Mesothelial cell of epicardium (in vitro differentiated cells): ENCODE data around the gene RAB44. TPM values are rescaled to one million over a fixed set of nuclear protein-coding genes. Genes with fewer than 3 reads are reported as not detected.

Experiments
- DNase-seq, 2 experiments: peaks; one replicate each; pipeline ENCODE4 v3.0.0; 2021; ENCODE audit warnings: low spot score in 2 of 2; ENCODE audit not compliant: unreplicated experiment in 2 of 2
- H3K27ac Mint-ChIP-seq: 2 replicates; pipeline ENCODE4 v1.8.0; 2021; ENCODE audit warnings: mixed read lengths
- H3K27me3 Mint-ChIP-seq: 2 replicates; pipeline ENCODE4 v1.8.0; 2021; ENCODE audit warnings: low read depth, mixed read lengths
- H3K36me3 Mint-ChIP-seq: 2 replicates; pipeline ENCODE4 v1.8.0; 2021; ENCODE audit warnings: mixed read lengths
- H3K4me1 Mint-ChIP-seq: 2 replicates; pipeline ENCODE4 v1.8.0; 2021; ENCODE audit warnings: mixed read lengths
- H3K4me3 Mint-ChIP-seq: 2 replicates; pipeline ENCODE4 v1.8.0; 2021; ENCODE audit warnings: mild to moderate bottlenecking, moderate library complexity, mixed read lengths
- H3K9me3 Mint-ChIP-seq: 2 replicates; pipeline ENCODE4 v1.8.0; 2021; ENCODE audit warnings: mixed read lengths
- total RNA-seq: library from RNA; stranded (reverse); gene quantifications from 3 replicates; pipeline ENCODE4 v1.2.1, GENCODE V29; 2021
- TF ChIP-seq, protein P1 (sequence below): fragments of 200-600 bp; sonication (generic); IDR thresholded peaks from one replicate; pipeline ENCODE4 v1.5.0; 2021; ENCODE audit warnings: antibody characterized with exemption; ENCODE audit not compliant: unreplicated experiment

The RAB44 gene
- total RNA-seq, 1 donor from 2014 or later: 0.07 TPM

DNA sequence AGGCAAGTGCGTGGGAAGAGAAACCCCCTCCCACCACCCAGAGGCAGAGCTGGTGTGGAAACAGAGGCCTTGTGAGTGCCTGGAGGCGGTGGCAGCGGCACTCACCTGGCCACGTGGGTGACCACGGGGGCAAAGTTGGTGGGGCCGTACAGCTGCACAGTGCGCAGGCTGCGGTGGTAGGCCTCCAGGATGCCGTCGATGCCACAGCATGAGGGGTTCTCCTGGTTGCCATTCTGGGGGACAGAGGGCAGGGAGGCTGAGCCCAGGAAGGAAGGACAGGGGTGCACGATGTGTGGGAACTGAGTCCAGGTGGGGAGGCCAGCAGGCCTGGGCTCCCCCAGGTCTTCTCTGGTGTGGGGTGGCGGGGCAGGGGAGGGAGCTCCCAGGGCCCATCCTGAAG is 47.7 kb downstream of the RAB44 start:
- no peak overlapping the region for H3K27ac Mint-ChIP-seq
- H3K27me3 Mint-ChIP-seq: peaks cover 7% of the 10 kb centered on the region
- H3K36me3 Mint-ChIP-seq: no peaks in the 10 kb centered on the region
- peaks cover 7% of the 10 kb centered on the region for H3K4me1 Mint-ChIP-seq
- DNase-seq: no peak
- TF ChIP-seq, protein P1, sequence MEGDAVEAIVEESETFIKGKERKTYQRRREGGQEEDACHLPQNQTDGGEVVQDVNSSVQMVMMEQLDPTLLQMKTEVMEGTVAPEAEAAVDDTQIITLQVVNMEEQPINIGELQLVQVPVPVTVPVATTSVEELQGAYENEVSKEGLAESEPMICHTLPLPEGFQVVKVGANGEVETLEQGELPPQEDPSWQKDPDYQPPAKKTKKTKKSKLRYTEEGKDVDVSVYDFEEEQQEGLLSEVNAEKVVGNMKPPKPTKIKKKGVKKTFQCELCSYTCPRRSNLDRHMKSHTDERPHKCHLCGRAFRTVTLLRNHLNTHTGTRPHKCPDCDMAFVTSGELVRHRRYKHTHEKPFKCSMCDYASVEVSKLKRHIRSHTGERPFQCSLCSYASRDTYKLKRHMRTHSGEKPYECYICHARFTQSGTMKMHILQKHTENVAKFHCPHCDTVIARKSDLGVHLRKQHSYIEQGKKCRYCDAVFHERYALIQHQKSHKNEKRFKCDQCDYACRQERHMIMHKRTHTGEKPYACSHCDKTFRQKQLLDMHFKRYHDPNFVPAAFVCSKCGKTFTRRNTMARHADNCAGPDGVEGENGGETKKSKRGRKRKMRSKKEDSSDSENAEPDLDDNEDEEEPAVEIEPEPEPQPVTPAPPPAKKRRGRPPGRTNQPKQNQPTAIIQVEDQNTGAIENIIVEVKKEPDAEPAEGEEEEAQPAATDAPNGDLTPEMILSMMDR: no peak
- no peak overlapping the region for H3K4me3 Mint-ChIP-seq
- peaks cover 17% of the 10 kb centered on the region for H3K9me3 Mint-ChIP-seq

DNA sequence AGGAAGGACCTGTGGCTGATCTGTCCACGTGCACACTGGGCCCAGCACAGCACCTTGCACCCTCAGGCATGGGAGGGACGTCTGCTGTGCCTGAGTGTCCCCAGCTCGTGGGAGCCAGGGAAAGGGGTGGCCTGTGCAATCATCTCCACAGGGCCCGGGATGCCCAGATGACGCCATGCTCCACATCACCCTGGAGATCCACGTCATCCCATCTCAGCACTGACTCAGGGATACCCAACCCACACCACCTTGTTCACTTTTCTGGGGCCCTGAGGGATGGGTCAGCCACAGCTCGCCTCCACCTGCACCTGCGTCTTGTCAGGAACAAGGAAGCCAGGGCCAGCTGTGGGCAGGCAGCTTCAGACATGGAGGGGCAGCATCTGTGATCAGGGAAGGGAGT is 48.2 kb downstream of the RAB44 start:
- Mint-ChIP-seq H3K36me3 (no peaks in the 10 kb centered on the region), H3K4me1 (peaks cover 7% of the 10 kb centered on the region), H3K27ac (no peak overlapping the region), H3K9me3 (peaks cover 18% of the 10 kb centered on the region), H3K4me3 (no peak overlapping the region), H3K27me3 (peaks cover 7% of the 10 kb centered on the region)
- TF ChIP-seq, protein P1: no peak
- no peak for DNase-seq

DNA sequence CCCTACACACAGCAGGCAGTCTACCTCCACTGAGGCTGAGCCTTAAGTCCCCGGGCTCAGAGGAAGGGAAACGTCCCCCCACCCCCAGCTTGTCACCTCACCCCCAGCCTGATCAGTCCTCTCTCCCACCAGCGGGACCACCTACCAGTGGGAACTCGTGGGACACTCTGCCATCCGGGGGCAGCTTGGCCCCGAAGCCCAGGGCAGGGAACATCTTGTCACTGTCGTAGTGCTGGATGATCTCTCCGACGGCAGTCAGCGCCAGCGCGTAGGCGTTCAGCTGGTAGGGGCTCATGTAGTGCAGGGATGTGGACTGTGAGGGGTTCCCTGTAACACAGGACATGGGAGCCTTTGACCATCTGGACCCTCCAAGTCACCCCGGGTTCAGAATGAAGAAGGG is 48.6 kb downstream of the RAB44 start:
- peaks cover 7% of the 10 kb centered on the region for H3K4me1 Mint-ChIP-seq
- H3K4me3 Mint-ChIP-seq: no peak overlapping the region
- peaks cover 18% of the 10 kb centered on the region for H3K9me3 Mint-ChIP-seq
- TF ChIP-seq, protein P1: no peak
- peaks cover 7% of the 10 kb centered on the region for H3K27me3 Mint-ChIP-seq
- H3K36me3 Mint-ChIP-seq: no peaks in the 10 kb centered on the region
- no peak for DNase-seq
- H3K27ac Mint-ChIP-seq: no peak overlapping the region

DNA sequence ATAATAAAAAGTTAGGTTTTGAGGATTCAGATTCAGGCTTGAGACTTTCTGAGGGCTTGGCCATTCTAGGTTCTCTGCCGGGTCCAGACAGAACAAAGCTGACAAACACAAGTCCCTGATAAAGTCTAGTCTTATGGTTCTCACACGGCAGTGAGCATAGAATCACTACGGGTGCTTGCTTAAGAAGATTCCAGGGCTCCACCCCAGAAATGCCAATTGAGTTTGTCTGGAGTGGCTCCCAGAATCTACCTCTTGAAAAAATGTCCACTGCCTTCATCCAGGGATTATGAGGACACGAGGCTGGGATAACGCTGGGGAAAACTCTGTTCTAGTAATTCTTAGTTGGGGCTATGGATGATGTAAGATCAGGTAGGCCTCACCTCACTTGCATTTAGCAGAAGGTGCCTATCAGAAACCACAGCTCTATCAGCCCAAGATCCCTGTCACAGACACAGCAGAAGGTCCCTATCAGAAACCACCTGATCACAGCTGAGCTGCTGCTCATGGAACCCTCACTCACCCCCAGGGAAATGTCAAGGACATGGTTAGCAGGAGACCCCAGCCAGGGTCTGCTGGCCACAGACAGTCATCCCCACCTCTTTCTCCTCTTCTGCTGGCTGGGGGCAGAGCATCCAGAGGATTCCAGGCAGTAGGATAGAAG is 52.3 kb downstream of the RAB44 start:
- H3K27me3 Mint-ChIP-seq: peaks cover 7% of the 10 kb centered on the region
- H3K4me3 Mint-ChIP-seq: no peak overlapping the region
- no peak for DNase-seq
- no peak overlapping the region for H3K27ac Mint-ChIP-seq
- peaks cover 7% of the 10 kb centered on the region for H3K4me1 Mint-ChIP-seq
- H3K9me3 Mint-ChIP-seq: peaks cover 18% of the 10 kb centered on the region
- H3K36me3 Mint-ChIP-seq: no peaks in the 10 kb centered on the region
- TF ChIP-seq, protein P1: no peak

DNA sequence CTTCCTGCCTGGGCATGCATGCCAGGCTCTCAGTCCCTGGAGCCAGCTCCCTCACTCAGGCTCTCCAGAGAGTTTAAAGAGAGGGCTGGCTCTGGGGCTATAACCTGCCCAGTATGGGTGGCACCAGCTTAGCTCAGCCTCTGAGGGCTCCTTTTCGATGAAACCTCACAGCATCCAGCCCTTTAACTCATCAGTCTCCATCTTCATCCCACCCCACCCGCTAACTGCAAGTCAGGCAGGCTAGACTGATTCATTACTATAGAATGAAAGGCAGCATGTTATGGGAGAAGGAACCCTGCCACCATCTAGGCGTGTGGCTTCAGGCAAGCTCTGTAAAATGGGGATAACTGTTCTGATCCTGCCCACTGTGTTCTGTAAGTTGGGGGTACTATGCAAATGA is 53.5 kb downstream of the RAB44 start:
- Mint-ChIP-seq H3K36me3 (no peaks in the 10 kb centered on the region), H3K27ac (no peak overlapping the region), H3K27me3 (peaks cover 7% of the 10 kb centered on the region), H3K9me3 (peaks cover 18% of the 10 kb centered on the region), H3K4me1 (peaks cover 7% of the 10 kb centered on the region), H3K4me3 (no peak overlapping the region)
- no peak for DNase-seq
- TF ChIP-seq, protein P1: no peak

DNA sequence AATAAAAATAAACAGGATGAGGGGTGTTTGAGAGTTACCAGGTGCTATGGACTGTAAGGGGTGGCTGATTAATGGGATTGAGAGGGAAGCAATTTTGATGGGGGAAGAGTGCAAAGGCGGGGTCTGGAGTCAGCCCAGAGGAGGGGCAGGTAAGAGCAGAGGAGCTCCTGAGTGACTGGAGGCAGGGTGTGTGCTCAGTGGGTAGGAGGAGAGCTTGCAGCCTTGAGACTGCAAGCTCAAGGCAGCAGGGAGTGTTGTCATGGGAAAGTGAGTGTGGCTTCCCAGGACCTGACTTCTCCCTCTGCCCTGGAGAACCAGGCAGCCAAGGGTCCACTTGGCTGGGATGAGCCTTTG is 54.2 kb downstream of the RAB44 start:
- DNase-seq: no peak
- H3K27ac Mint-ChIP-seq: no peak overlapping the region
- H3K4me3 Mint-ChIP-seq: no peak overlapping the region
- peaks cover 18% of the 10 kb centered on the region for H3K9me3 Mint-ChIP-seq
- TF ChIP-seq, protein P1: no peak
- no peaks in the 10 kb centered on the region for H3K36me3 Mint-ChIP-seq
- peaks cover 4% of the 10 kb centered on the region for H3K27me3 Mint-ChIP-seq
- H3K4me1 Mint-ChIP-seq: peaks cover 10% of the 10 kb centered on the region
